H1 (cell line): Measurements from ENCODE around the gene ARL8A.

Source experiments
- CREB1 ChIP-seq: IDR thresholded peaks from 2 replicates; pipeline ENCODE4 v1.6.1; 2012; ENCODE audit warnings: inconsistent platforms
- EZH2 ChIP-seq: fragments of 200-600 bp; sonication (generic); IDR thresholded peaks from 2 replicates; pipeline ENCODE4 v1.7.1; 2012; ENCODE audit warnings: low read depth, mild to moderate bottlenecking, moderate library complexity, low read length, inconsistent platforms; ENCODE audit not compliant: severe bottlenecking
- TAF1 ChIP-seq: IDR thresholded peaks from 2 replicates; pipeline ENCODE4 v1.6.1; 2011; ENCODE audit warnings: mild to moderate bottlenecking, low read depth, low read length
- TF ChIP-seq, protein P1 (sequence below), 3 experiments: IDR thresholded peaks; 1 replicate in 2 of 3; 2 replicates in 1 of 3; pipeline versions ENCODE4 v1.5.1 to v1.6.1; 2011; ENCODE audit warnings: low read length in 3 of 3, mild to moderate bottlenecking in 3 of 3, inconsistent platforms in 2 of 3, low read depth in 1 of 3, moderate library complexity in 1 of 3; ENCODE audit not compliant: insufficient read depth in 1 of 3; ENCODE audit errors: control extremely low read depth in 1 of 3

- TF ChIP-seq, protein P1, sequence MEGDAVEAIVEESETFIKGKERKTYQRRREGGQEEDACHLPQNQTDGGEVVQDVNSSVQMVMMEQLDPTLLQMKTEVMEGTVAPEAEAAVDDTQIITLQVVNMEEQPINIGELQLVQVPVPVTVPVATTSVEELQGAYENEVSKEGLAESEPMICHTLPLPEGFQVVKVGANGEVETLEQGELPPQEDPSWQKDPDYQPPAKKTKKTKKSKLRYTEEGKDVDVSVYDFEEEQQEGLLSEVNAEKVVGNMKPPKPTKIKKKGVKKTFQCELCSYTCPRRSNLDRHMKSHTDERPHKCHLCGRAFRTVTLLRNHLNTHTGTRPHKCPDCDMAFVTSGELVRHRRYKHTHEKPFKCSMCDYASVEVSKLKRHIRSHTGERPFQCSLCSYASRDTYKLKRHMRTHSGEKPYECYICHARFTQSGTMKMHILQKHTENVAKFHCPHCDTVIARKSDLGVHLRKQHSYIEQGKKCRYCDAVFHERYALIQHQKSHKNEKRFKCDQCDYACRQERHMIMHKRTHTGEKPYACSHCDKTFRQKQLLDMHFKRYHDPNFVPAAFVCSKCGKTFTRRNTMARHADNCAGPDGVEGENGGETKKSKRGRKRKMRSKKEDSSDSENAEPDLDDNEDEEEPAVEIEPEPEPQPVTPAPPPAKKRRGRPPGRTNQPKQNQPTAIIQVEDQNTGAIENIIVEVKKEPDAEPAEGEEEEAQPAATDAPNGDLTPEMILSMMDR (IDR thresholded peaks at IDR 0.05; ENCODE audit: control extremely low read depth in 1 of 3, insufficient read depth in 1 of 3, low read depth in 1 of 3, low read length in 3 of 3), result no peak
- TF ChIP-seq EZH2 (no peak), CREB1 (no peak), TAF1 (no peak)
Measured at GRCh38 chr1:202167708-202168415, 23.3 kb upstream of the ARL8A start.
